Astrocyte (in vitro differentiated cells and primary cell): ENCODE measurements around the gene PLAC1. TPM values are rescaled to one million over a fixed set of nuclear protein-coding genes. Genes with fewer than 3 reads are reported as not detected.

Source experiments
- DNase-seq: peaks from one replicate; pipeline ENCODE4 v3.0.0-alpha.2; 2010; ENCODE audit warnings: low read depth
- FAIRE-seq: peaks from 2 replicates; lab custom pipeline; 2011; peaks lifted over from hg19 to GRCh38; lab: Jason Lieb, UNC
- H2AFZ ChIP-seq: 2 replicates; pipeline ENCODE4 v1.6.0; 2012; ENCODE audit warnings: low read depth, low read length, inconsistent platforms
- H3K27ac ChIP-seq: 2 replicates; pipeline ENCODE4 v1.5.1; 2011; ENCODE audit warnings: low read depth, low read length, inconsistent platforms
- H3K27me3 ChIP-seq: 2 replicates; pipeline ENCODE4 v1.6.0; 2011; ENCODE audit warnings: low read length, inconsistent platforms; ENCODE audit not compliant: insufficient read depth
- H3K36me3 ChIP-seq: 2 replicates; pipeline ENCODE4 v1.5.1; 2011; ENCODE audit warnings: low read length, inconsistent platforms; ENCODE audit not compliant: insufficient read depth
- H3K4me1 ChIP-seq: 2 replicates; pipeline ENCODE4 v1.5.1; 2011; ENCODE audit warnings: low read length, inconsistent platforms; ENCODE audit not compliant: insufficient read depth
- H3K4me2 ChIP-seq: 2 replicates; pipeline ENCODE4 v1.6.0; 2012; ENCODE audit warnings: low read length, inconsistent platforms
- H3K4me3 ChIP-seq: 2 replicates; pipeline ENCODE4 v1.5.1; 2011; ENCODE audit warnings: low read depth, mild to moderate bottlenecking, low read length, inconsistent platforms; ENCODE audit not compliant: insufficient read depth
- H3K79me2 ChIP-seq: 2 replicates; pipeline ENCODE4 v1.6.0; 2012; ENCODE audit warnings: mild to moderate bottlenecking, low read length, inconsistent platforms; ENCODE audit not compliant: insufficient read depth
- H3K9ac ChIP-seq: 2 replicates; pipeline ENCODE4 v1.6.0; 2012; ENCODE audit warnings: mild to moderate bottlenecking, low read length, inconsistent platforms
- H3K9me3 ChIP-seq: 2 replicates; pipeline ENCODE4 v1.5.1; 2012; ENCODE audit warnings: low read depth, mild to moderate bottlenecking, low read length, inconsistent platforms; ENCODE audit not compliant: insufficient read depth
- H4K20me1 ChIP-seq: 2 replicates; pipeline ENCODE4 v1.6.0; 2012; ENCODE audit warnings: low read length, inconsistent platforms; ENCODE audit not compliant: insufficient read depth
- H3K27ac Mint-ChIP-seq: one replicate; pipeline ENCODE4 v1.8.0; 2021; ENCODE audit warnings: mild to moderate bottlenecking, mixed read lengths; ENCODE audit not compliant: unreplicated experiment
- H3K27me3 Mint-ChIP-seq: one replicate; pipeline ENCODE4 v1.8.0; 2021; ENCODE audit warnings: low read depth, mixed read lengths; ENCODE audit not compliant: unreplicated experiment
- H3K36me3 Mint-ChIP-seq: one replicate; pipeline ENCODE4 v1.8.0; 2021; ENCODE audit warnings: low read depth, mixed read lengths; ENCODE audit not compliant: unreplicated experiment
- H3K4me1 Mint-ChIP-seq: one replicate; pipeline ENCODE4 v1.8.0; 2021; ENCODE audit warnings: low read depth, mixed read lengths; ENCODE audit not compliant: unreplicated experiment
- H3K4me3 Mint-ChIP-seq: one replicate; pipeline ENCODE4 v1.8.0; 2021; ENCODE audit warnings: mild to moderate bottlenecking, moderate library complexity, mixed read lengths; ENCODE audit not compliant: unreplicated experiment
- H3K9me3 Mint-ChIP-seq: one replicate; pipeline ENCODE4 v1.8.0; 2021; ENCODE audit warnings: mild to moderate bottlenecking, mixed read lengths; ENCODE audit not compliant: unreplicated experiment
- EZH2 ChIP-seq: IDR thresholded peaks from 2 replicates; pipeline ENCODE4 v1.6.1; 2012; ENCODE audit warnings: mild to moderate bottlenecking, low read length, inconsistent platforms; ENCODE audit not compliant: insufficient read depth
- total RNA-seq: library from RNA; stranded (reverse); gene quantifications from 2 replicates; pipeline ENCODE4 v1.2.1, GENCODE V29; 2021
- TF ChIP-seq, protein P1 (sequence below): IDR thresholded peaks from 2 replicates; pipeline ENCODE4 v1.5.1; 2011; ENCODE audit warnings: low read depth, mild to moderate bottlenecking, inconsistent platforms, low read length, moderate library complexity; ENCODE audit not compliant: insufficient read depth

PLAC1 gene
- total RNA-seq, 1 donor from 2014 or later: 0.61 TPM

DNA sequence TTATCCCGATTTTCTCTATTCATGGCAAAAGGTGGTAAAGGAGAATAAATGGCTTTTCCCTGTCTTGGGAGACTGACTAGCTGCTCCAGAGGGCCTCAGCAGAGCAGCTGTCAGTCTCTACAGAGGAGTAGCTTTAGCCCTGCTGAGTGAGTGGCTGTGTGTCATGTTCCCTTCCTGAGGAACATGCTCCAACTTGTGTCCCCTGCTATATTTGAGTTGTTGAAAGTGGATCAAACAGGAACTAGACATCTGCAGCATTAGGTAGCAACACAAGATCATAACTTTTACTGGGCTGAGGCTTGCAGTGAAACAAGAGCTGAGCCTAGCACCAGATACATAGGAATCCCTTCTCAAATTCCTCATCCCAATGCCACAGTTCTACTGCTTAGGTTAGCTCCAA is 26.7 kb upstream of the PLAC1 start:
- H3K27me3 ChIP-seq: no peaks in the 10 kb centered on the region
- H3K4me1 ChIP-seq: peaks cover 2% of the 10 kb centered on the region
- no peak overlapping the region for H2AFZ ChIP-seq
- H3K9ac ChIP-seq: no peak overlapping the region
- H3K36me3 ChIP-seq: no peaks in the 10 kb centered on the region
- no peak for DNase-seq
- H3K4me3 ChIP-seq: no peak overlapping the region
- FAIRE-seq: peak; percentile 43
- Mint-ChIP-seq H3K4me3 (no peak overlapping the region), H3K36me3 (no peaks in the 10 kb centered on the region), H3K27me3 (no peaks in the 10 kb centered on the region), H3K27ac (peak overlapping the region; percentile 83), H3K9me3 (no peaks in the 10 kb centered on the region), H3K4me1 (peaks cover 19% of the 10 kb centered on the region)
- TF ChIP-seq, protein P1, sequence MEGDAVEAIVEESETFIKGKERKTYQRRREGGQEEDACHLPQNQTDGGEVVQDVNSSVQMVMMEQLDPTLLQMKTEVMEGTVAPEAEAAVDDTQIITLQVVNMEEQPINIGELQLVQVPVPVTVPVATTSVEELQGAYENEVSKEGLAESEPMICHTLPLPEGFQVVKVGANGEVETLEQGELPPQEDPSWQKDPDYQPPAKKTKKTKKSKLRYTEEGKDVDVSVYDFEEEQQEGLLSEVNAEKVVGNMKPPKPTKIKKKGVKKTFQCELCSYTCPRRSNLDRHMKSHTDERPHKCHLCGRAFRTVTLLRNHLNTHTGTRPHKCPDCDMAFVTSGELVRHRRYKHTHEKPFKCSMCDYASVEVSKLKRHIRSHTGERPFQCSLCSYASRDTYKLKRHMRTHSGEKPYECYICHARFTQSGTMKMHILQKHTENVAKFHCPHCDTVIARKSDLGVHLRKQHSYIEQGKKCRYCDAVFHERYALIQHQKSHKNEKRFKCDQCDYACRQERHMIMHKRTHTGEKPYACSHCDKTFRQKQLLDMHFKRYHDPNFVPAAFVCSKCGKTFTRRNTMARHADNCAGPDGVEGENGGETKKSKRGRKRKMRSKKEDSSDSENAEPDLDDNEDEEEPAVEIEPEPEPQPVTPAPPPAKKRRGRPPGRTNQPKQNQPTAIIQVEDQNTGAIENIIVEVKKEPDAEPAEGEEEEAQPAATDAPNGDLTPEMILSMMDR: no peak
- no peak for TF ChIP-seq EZH2
- H3K4me2 ChIP-seq: no peak overlapping the region
- no peaks in the 10 kb centered on the region for H3K79me2 ChIP-seq
- H3K27ac ChIP-seq: no peak overlapping the region
- H4K20me1 ChIP-seq: no peaks in the 10 kb centered on the region
- H3K9me3 ChIP-seq: no peaks in the 10 kb centered on the region

DNA sequence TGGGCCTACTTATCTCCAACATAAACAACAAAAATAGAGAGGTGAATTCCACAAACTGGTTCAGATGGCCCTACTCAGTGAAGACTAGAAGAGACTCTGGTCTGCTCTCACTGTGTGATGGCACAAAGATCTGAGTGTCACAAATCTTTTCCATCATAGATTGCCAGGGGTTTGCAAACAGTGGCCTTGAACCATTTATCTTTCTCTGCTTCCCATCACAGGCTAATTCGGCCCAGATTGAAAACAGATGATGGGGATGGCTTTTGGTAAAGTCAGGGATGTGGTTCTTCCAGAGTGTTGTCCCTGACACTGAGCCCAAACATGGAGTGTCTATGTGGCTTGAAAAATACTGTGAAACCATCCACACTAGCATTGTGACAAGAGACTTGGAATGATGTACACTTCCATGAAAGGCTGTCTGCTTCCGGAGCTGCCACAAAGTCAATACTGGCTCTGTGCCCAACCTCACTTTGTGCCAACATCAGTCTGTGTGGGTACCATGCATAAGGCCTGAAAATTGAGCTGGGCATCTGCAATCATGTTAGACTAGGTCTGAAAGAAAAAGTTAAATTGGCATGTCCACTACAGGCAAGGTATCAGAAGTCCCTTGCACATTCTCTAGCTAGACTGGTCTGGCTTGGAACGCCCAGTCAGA is 25.2 kb upstream of the PLAC1 start:
- peak; percentile 93 for FAIRE-seq
- no peak overlapping the region for H3K27ac ChIP-seq

DNA sequence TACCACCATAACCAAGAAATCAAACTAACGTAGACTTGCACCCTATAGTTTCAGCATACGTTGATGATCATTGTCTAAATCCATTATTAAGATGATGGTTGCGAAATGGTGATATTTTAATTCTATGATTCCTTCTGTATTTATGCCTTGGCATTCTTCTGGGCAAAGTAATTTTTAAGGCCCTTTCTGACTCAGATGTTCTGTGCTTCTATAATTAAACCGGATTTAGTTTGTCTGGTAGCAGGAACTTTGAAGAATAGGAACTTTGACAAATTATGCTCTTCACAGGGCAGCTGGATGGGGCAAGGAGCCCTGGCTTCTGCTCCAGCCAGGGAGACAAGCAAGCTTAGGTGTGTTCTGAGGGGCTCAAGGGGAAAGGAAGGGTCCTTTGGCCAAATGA is 23.8 kb upstream of the PLAC1 start:
- Histone ChIP-seq H4K20me1 (no peaks in the 10 kb centered on the region), H3K27me3 (no peaks in the 10 kb centered on the region), H3K79me2 (no peaks in the 10 kb centered on the region), H3K27ac (no peak overlapping the region), H3K9me3 (no peaks in the 10 kb centered on the region), H3K4me2 (no peak overlapping the region), H2AFZ (no peak overlapping the region), H3K4me1 (peaks cover 5% of the 10 kb centered on the region), H3K4me3 (no peak overlapping the region), H3K36me3 (no peaks in the 10 kb centered on the region), H3K9ac (no peak overlapping the region)
- no peaks in the 10 kb centered on the region for H3K27me3 Mint-ChIP-seq
- TF ChIP-seq, protein P1: no peak
- TF ChIP-seq EZH2: no peak
- no peak overlapping the region for H3K4me3 Mint-ChIP-seq
- H3K27ac Mint-ChIP-seq: no peak overlapping the region
- H3K36me3 Mint-ChIP-seq: no peaks in the 10 kb centered on the region
- DNase-seq: no peak
- no peak for FAIRE-seq
- no peaks in the 10 kb centered on the region for H3K9me3 Mint-ChIP-seq
- peaks cover 8% of the 10 kb centered on the region for H3K4me1 Mint-ChIP-seq

More for the DNA sequence above, 25.2 kb upstream of the PLAC1 start:
- no peak for DNase-seq
- no peak overlapping the region for H2AFZ ChIP-seq
- no peak overlapping the region for H3K27ac Mint-ChIP-seq
- no peaks in the 10 kb centered on the region for H3K36me3 Mint-ChIP-seq
- no peaks in the 10 kb centered on the region for H4K20me1 ChIP-seq
- no peak overlapping the region for H3K4me3 Mint-ChIP-seq
- H3K4me2 ChIP-seq: no peak overlapping the region
- H3K4me1 ChIP-seq: peaks cover 5% of the 10 kb centered on the region
- no peaks in the 10 kb centered on the region for H3K9me3 Mint-ChIP-seq
- no peaks in the 10 kb centered on the region for H3K36me3 ChIP-seq
- H3K27me3 ChIP-seq: no peaks in the 10 kb centered on the region
- TF ChIP-seq, protein P1: no peak
- TF ChIP-seq EZH2: no peak
- H3K4me3 ChIP-seq: no peak overlapping the region
- H3K27me3 Mint-ChIP-seq: no peaks in the 10 kb centered on the region
- H3K9ac ChIP-seq: no peak overlapping the region
- H3K9me3 ChIP-seq: no peaks in the 10 kb centered on the region
- no peaks in the 10 kb centered on the region for H3K79me2 ChIP-seq
- H3K4me1 Mint-ChIP-seq: peaks cover 10% of the 10 kb centered on the region
